Measurements from ENCODE around the gene CHML. TPM values are rescaled to one million over a fixed set of nuclear protein-coding genes. Genes with fewer than 3 reads are reported as not detected.

CHML gene
- total RNA-seq, 3 donors from 2014 or later: 6.4 to 7.5 (median 7.2) TPM

- no peaks in the 10 kb centered on the region for H3K9me3 ChIP-seq
- H3K4me1 ChIP-seq: no peaks in the 10 kb centered on the region
- no peaks in the 10 kb centered on the region for H3K36me3 ChIP-seq
- no peak overlapping the region for H3K27ac ChIP-seq
- H3K4me3 ChIP-seq: no peak overlapping the region
- H3K27me3 ChIP-seq: no peaks in the 10 kb centered on the region
- TF ChIP-seq POLR2AphosphoS5 (IDR thresholded peaks at IDR 0.05) (no peak), CTCF (IDR thresholded peaks at IDR 0.05) (no peak), POLR2A (IDR thresholded peaks at IDR 0.05) (no peak)
- DNase-seq (ENCODE audit: low spot score in 2 of 2): no peak
- intact Hi-C loops (cut with DNase I; ENCODE audit: low total_unique reads): no loop called here
These were observed 25.6 kb downstream of the CHML start for GRCh38 chr1:241614572-241614971.

GRCh38 chr1:241614144-241614543 lies 26.0 kb downstream of the CHML start:
- no peaks in the 10 kb centered on the region for H3K27me3 ChIP-seq
- H3K4me1 ChIP-seq: no peaks in the 10 kb centered on the region
- H3K27ac ChIP-seq: no peak overlapping the region
- no peaks in the 10 kb centered on the region for H3K36me3 ChIP-seq
- no peak for DNase-seq (ENCODE audit: low spot score in 2 of 2)
- TF ChIP-seq POLR2A (IDR thresholded peaks at IDR 0.05): no peak
- no peak for TF ChIP-seq POLR2AphosphoS5 (IDR thresholded peaks at IDR 0.05)
- TF ChIP-seq CTCF (IDR thresholded peaks at IDR 0.05): no peak
- intact Hi-C loops (cut with DNase I; ENCODE audit: low total_unique reads): no loop called here
- no peak overlapping the region for H3K4me3 ChIP-seq
- no peaks in the 10 kb centered on the region for H3K9me3 ChIP-seq

GRCh38 chr1:241612533-241613477 lies 27.4 kb downstream of the CHML start:
- Histone ChIP-seq H3K27ac (peak overlapping the region; percentile 47 to 60), H3K36me3 (no peaks in the 10 kb centered on the region), H3K9me3 (no peaks in the 10 kb centered on the region), H3K4me3 (no peak overlapping the region), H3K27me3 (no peaks in the 10 kb centered on the region), H3K4me1 (no peaks in the 10 kb centered on the region)
- DNase-seq (ENCODE audit: low spot score in 2 of 2): no peak
- intact Hi-C loops (cut with DNase I; ENCODE audit: low total_unique reads): no loop called here
- TF ChIP-seq POLR2A (IDR thresholded peaks at IDR 0.05) (no peak), POLR2AphosphoS5 (IDR thresholded peaks at IDR 0.05) (no peak), CTCF (IDR thresholded peaks at IDR 0.05) (no peak)

- no peak for DNase-seq (ENCODE audit: low spot score in 2 of 2)
- Histone ChIP-seq H3K27ac (peak overlapping the region; percentile 19 to 47), H3K9me3 (no peaks in the 10 kb centered on the region), H3K27me3 (no peaks in the 10 kb centered on the region), H3K4me1 (no peaks in the 10 kb centered on the region), H3K36me3 (no peaks in the 10 kb centered on the region), H3K4me3 (no peak overlapping the region)
- TF ChIP-seq POLR2AphosphoS5 (IDR thresholded peaks at IDR 0.05) (no peak), CTCF (IDR thresholded peaks at IDR 0.05) (no peak), POLR2A (IDR thresholded peaks at IDR 0.05) (no peak)
- intact Hi-C loops (cut with DNase I; ENCODE audit: low total_unique reads): no loop called here
These were observed 28.4 kb downstream of the CHML start for GRCh38 chr1:241611736-241612135.

GRCh38 chr1:241611063-241611462 lies 29.1 kb downstream of the CHML start:
- H3K27ac ChIP-seq: no peak overlapping the region
- H3K27me3 ChIP-seq: no peaks in the 10 kb centered on the region
- TF ChIP-seq POLR2AphosphoS5 (IDR thresholded peaks at IDR 0.05) (no peak), POLR2A (IDR thresholded peaks at IDR 0.05) (no peak), CTCF (IDR thresholded peaks at IDR 0.05) (peak; percentile 64 to 71 (median 69))
- H3K4me1 ChIP-seq: no peaks in the 10 kb centered on the region
- H3K36me3 ChIP-seq: no peaks in the 10 kb centered on the region
- DNase-seq (ENCODE audit: low spot score in 2 of 2): no peak
- H3K4me3 ChIP-seq: no peak overlapping the region
- intact Hi-C loops (cut with DNase I; ENCODE audit: low total_unique reads): no loop called here
- H3K9me3 ChIP-seq: no peaks in the 10 kb centered on the region
